ENCODE results near the gene RABEP2.
"Not testable (repeated sequence)": the region's sequence is repeated elsewhere in the genome, so short reads cannot be mapped to it uniquely, and the experiment has no call there.

The RABEP2 gene

DNA sequence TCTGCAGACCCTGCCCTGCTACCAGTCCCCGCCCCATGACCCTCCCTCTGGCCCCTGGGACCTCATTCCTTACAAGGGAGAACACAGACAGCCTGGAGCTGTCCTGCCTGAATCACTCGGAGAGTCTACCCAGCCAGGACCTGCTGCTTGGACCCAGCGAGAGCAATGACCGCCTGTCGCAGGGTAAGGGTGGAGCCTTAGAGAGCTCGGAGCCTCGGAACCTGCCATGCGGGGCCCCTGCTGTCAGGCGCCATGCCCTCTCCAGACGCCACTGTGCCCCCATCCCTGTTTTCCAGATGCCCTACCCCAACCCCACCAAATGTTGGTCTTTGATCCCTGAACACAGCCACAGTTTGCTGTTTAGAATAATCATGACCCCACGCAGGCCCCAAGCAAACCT is 55.8 kb downstream of the RABEP2 start:
- no peak overlapping the region for H3K4me3 ChIP-seq (ENCODE audit: control insufficient read depth, low read depth, low read length)
- TF ChIP-seq, protein P1, sequence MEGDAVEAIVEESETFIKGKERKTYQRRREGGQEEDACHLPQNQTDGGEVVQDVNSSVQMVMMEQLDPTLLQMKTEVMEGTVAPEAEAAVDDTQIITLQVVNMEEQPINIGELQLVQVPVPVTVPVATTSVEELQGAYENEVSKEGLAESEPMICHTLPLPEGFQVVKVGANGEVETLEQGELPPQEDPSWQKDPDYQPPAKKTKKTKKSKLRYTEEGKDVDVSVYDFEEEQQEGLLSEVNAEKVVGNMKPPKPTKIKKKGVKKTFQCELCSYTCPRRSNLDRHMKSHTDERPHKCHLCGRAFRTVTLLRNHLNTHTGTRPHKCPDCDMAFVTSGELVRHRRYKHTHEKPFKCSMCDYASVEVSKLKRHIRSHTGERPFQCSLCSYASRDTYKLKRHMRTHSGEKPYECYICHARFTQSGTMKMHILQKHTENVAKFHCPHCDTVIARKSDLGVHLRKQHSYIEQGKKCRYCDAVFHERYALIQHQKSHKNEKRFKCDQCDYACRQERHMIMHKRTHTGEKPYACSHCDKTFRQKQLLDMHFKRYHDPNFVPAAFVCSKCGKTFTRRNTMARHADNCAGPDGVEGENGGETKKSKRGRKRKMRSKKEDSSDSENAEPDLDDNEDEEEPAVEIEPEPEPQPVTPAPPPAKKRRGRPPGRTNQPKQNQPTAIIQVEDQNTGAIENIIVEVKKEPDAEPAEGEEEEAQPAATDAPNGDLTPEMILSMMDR (IDR thresholded peaks at IDR 0.05; ENCODE audit: control insufficient read depth, insufficient read depth, low read depth, low read length, missing control alignments), result no peak
- DNase-seq (ENCODE audit: low read depth), result no peak

DNA sequence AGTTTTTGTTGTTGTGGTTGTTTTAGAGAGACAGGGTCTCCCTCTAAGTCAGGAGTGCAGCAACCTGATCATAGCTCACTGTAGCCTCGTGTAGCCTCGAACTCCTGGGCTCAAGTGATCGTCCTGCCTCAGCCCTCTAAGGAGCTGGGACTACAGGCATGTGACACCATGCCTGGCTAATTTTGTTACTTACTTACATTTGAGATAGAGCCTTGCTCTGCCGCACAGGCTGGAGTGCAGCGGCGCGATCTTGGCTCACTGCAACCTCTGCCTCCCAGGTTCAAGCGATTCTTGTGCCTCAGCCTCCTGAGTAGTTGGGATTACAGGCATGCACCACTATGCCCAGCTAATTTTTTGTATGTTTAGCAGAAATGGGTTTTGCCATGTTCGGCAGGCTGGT is 57.4 kb downstream of the RABEP2 start:
- not testable (repeated sequence) for DNase-seq (ENCODE audit: low read depth); H3K4me3 ChIP-seq (ENCODE audit: control insufficient read depth, low read depth, low read length)

- no peak for DNase-seq (ENCODE audit: low read depth)
- H3K4me3 ChIP-seq (ENCODE audit: control insufficient read depth, low read depth, low read length), result no peak overlapping the region
- TF ChIP-seq, protein P1 (IDR thresholded peaks at IDR 0.05; ENCODE audit: control insufficient read depth, insufficient read depth, low read depth, low read length, missing control alignments), result no peak
Measured at GRCh38 chr16:28867241-28867640, 57.8 kb downstream of the RABEP2 start.

- no peak for DNase-seq (ENCODE audit: low read depth)
- H3K4me3 ChIP-seq (ENCODE audit: control insufficient read depth, low read depth, low read length), result no peak overlapping the region
- TF ChIP-seq, protein P1 (IDR thresholded peaks at IDR 0.05; ENCODE audit: control insufficient read depth, insufficient read depth, low read depth, low read length, missing control alignments), result no peak
Measured at GRCh38 chr16:28866454-28866804, 58.6 kb downstream of the RABEP2 start.

DNA sequence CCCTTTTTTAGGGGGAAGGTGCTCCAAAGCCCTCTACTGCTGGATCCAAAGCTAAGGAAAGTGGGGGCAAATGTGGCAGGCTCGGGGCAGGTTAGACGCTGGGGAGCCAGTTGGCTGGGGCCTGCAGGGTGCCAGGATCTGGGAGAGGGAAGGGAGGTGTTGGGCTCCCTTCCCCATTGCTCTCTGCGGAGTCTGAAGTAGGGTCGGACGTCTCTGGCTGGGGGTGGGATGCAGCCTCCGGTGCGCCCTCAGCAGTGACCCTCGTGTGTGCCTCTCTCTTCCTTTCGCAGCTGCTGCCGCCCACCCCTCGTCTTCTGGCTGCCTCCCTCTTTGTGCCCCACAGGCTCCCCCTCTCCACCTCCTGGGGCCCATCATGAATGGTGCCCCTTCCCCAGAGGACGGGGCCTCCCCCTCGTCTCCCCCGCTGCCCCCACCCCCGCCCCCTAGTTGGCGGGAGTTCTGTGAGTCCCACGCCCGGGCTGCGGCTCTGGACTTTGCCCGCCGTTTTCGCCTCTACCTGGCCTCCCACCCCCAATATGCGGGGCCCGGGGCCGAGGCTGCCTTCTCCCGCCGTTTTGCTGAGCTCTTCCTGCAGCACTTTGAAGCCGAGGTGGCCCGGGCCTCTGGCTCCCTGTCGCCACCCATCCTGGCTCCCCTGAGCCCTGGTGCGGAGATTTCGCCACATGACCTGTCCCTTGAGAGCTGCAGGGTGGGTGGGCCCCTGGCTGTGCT is 59.1 kb downstream of the RABEP2 start:
- no peak overlapping the region for H3K4me3 ChIP-seq (ENCODE audit: control insufficient read depth, low read depth, low read length)

DNA sequence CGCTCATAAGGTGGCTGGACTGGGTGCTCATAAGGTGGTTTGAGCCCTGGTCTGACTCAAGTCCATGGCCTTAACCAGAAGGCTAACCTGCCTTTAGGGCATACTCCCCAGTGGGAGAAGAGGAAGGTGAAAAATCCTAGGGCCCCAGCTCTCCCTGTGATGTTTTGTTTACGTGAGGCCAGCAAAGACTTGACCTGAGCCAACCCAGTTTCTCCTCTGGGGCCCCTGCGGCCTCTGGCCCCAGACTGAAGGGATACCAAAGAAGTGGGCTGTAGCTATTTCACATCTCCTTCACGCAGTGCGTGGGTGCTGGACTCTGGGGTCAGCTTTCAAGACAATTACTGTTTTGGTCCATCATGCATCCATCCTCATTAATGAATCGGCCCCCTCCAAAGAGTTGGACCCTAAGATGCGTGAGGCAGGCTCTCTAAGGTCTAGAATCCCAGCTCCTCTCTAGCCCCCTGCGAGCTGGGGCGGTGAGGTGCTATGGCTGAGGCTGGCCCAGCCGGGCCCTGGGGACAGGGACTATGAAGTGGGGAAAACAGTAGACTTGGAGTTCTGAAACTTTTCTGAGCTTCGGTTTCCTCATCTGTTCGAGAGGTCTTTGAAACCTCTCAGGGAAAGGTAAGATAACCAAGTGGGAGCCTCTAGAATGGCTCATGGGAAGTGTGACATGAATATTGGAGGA is 59.9 kb downstream of the RABEP2 start:
- TF ChIP-seq, protein P1 (IDR thresholded peaks at IDR 0.05; ENCODE audit: control insufficient read depth, insufficient read depth, low read depth, low read length, missing control alignments), result no peak
- H3K4me3 ChIP-seq (ENCODE audit: control insufficient read depth, low read depth, low read length), result no peak overlapping the region
- no peak for DNase-seq (ENCODE audit: low read depth)

More for the DNA sequence above, 59.1 kb downstream of the RABEP2 start:
- TF ChIP-seq, protein P1 (IDR thresholded peaks at IDR 0.05; ENCODE audit: control insufficient read depth, insufficient read depth, low read depth, low read length, missing control alignments), result no peak
- no peak for DNase-seq (ENCODE audit: low read depth)

All from AG09309 (cell line).